HL-60 (cell line): ENCODE data around the gene VPS35.

Experiments
- CTCF ChIP-seq: IDR thresholded peaks from one replicate; pipeline ENCODE4 v1.5.1; 2011; ENCODE audit warnings: low read length, control low read depth, inconsistent platforms; ENCODE audit not compliant: insufficient read depth
- POLR2AphosphoS5 ChIP-seq: IDR thresholded peaks from 2 replicates; pipeline ENCODE4 v1.6.1; 2012; ENCODE audit warnings: low read depth
- SPI1 ChIP-seq: IDR thresholded peaks from 2 replicates; pipeline ENCODE4 v1.6.1; 2012; ENCODE audit warnings: low read depth, mild to moderate bottlenecking, borderline replicate concordance

DNA sequence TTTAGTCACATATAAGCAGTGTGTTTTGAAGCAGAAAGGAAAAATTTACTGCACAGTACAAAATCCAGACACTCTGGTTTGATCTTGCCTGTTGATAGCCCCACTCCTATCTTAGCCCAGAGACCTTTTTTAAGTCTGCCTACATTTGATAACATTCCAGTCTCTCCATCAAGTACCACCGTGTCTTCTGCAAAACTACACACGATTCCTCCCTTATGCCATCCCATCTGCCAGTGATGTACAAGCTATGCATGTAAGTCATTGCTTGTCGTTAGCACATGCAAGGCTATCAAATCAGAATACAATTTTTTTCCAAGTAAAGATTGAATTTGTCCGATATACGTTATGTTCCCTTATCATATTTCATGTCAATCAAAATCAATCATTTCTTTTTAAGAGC, 82.7 kb downstream of the VPS35 start:
- no peak for TF ChIP-seq SPI1
- no peak for TF ChIP-seq CTCF
- TF ChIP-seq POLR2AphosphoS5 = no peak
